HepG2 (cell line): ENCODE measurements around the gene SLC19A1. TPM values are rescaled to one million over a fixed set of nuclear protein-coding genes. Genes with fewer than 3 reads are reported as not detected.

Source experiments
- HMGXB4 ChIP-seq, 2 experiments: sonication (generic) in 1 of 2; formaldehyde crosslinking in 1 of 2; IDR thresholded peaks; 2 replicates each; pipeline versions ENCODE4 v1.4.0 to v1.6.1; 2018 to 2020; ENCODE audit warnings: missing genetic modification reagents in 2 of 2, borderline replicate concordance in 1 of 2, low read depth in 1 of 2, mild to moderate bottlenecking in 1 of 2, missing biosample characterization in 1 of 2
- ZBED4 ChIP-seq: sonication (generic); formaldehyde crosslinking; IDR thresholded peaks from 2 replicates; pipeline ENCODE4 v1.4.0; 2020; ENCODE audit warnings: missing genetic modification reagents, borderline replicate concordance
- ZBTB37 ChIP-seq: sonication (generic); formaldehyde crosslinking; IDR thresholded peaks from 2 replicates; pipeline ENCODE4 v1.4.0; 2020; ENCODE audit warnings: mild to moderate bottlenecking, missing genetic modification reagents
- ZBTB38 ChIP-seq: sonication (generic); formaldehyde crosslinking; IDR thresholded peaks from 2 replicates; pipeline ENCODE4 v1.5.1; 2020; ENCODE audit warnings: mild to moderate bottlenecking, missing genetic modification reagents
- polyA plus RNA-seq, 8 experiments: library from polyadenylated mRNA; depleted of rRNA in 3 of 8; stranded (reverse) in 7 of 8; unstranded in 1 of 8; fragments of >200 nt; fragmentation: Illumina TruSeq in 4 of 8; extraction: Trizol in 4 of 8; gene quantifications; 2 replicates each; pipeline versions ENCODE4 v1.2.1 to v1.2.3, GENCODE V29; 2011 to 2016; ENCODE audit warnings: low read depth in 4 of 8, missing spikeins in 1 of 8, mixed read lengths in 1 of 8; ENCODE audit not compliant: insufficient read depth in 1 of 8
- total RNA-seq, 5 experiments: library from RNA; depleted of rRNA; stranded (reverse); fragments of >200 nt; fragmentation: Illumina TruSeq; extraction: Trizol; gene quantifications; 2 replicates each; pipeline ENCODE4 v1.2.3, GENCODE V29; 2016; ENCODE audit warnings: low read depth in 1 of 5
- TF ChIP-seq, protein P1 (sequence below): sonication (generic); formaldehyde crosslinking; IDR thresholded peaks from 2 replicates; pipeline ENCODE4 v1.4.0; 2020; ENCODE audit warnings: missing genetic modification reagents
- TF ChIP-seq, protein P2 (sequence below): sonication (generic); formaldehyde crosslinking; IDR thresholded peaks from 2 replicates; pipeline ENCODE4 v1.5.0; 2020; ENCODE audit warnings: mild to moderate bottlenecking, missing genetic modification reagents, borderline replicate concordance

The SLC19A1 gene
- total and polyA plus RNA-seq, 2 of the 13 experiments (the other 11 are each of a cell fraction or from before 2014, with no cell fraction given) = 21.8 to 23.0 TPM

DNA sequence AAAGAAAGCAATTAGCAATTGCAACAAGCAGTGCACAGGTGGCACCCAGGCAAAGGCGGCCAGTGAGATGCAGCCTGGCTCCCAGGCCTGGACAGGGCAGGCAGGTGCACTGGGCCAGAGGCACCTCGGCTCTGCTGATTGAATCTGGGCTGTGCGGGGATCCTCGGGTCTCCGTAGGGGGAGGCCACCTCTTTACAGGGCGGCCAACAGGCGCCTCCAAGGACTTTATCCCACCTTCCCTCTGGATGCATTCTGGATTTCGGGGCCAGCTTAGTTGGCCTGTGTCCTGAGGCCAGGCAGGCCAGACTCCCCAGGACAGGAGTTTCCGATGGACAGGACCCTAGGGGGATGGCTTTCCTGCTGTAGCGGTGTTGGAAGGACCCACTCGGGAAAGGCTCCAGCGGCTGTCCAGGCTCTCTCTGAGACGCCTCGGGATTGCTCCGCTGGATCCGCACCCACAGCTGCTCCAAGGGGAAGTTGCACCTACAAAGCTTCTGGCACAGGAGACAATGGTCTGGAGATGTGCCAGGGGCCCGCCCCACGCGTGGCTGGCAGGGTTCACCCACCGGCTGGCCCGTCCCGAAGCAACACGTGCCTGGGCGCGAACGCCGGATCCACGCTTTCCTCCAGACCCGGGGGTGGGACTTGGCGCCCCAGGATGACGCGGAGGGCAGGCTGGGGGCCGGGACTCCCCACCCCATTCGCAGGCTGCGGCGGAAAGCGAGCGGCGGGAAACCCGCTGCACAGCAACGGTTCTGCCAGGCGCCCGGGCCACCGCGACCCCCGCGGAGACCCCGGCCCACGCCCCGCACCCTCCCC lies 810 bp downstream of the SLC19A1 start (continued):
- TF ChIP-seq ZBED4 = no peak
- TF ChIP-seq ZBTB38 (CRISPR knock-in tag) = no peak
- peak; percentile 26 to 42; a peak in 2 of 4 replicates for TF ChIP-seq HMGXB4 (CRISPR knock-in tag; IDR thresholded peaks at IDR 0.05; ENCODE audit: borderline replicate concordance in 1 of 2, low read depth in 1 of 2)
- TF ChIP-seq, protein P1, sequence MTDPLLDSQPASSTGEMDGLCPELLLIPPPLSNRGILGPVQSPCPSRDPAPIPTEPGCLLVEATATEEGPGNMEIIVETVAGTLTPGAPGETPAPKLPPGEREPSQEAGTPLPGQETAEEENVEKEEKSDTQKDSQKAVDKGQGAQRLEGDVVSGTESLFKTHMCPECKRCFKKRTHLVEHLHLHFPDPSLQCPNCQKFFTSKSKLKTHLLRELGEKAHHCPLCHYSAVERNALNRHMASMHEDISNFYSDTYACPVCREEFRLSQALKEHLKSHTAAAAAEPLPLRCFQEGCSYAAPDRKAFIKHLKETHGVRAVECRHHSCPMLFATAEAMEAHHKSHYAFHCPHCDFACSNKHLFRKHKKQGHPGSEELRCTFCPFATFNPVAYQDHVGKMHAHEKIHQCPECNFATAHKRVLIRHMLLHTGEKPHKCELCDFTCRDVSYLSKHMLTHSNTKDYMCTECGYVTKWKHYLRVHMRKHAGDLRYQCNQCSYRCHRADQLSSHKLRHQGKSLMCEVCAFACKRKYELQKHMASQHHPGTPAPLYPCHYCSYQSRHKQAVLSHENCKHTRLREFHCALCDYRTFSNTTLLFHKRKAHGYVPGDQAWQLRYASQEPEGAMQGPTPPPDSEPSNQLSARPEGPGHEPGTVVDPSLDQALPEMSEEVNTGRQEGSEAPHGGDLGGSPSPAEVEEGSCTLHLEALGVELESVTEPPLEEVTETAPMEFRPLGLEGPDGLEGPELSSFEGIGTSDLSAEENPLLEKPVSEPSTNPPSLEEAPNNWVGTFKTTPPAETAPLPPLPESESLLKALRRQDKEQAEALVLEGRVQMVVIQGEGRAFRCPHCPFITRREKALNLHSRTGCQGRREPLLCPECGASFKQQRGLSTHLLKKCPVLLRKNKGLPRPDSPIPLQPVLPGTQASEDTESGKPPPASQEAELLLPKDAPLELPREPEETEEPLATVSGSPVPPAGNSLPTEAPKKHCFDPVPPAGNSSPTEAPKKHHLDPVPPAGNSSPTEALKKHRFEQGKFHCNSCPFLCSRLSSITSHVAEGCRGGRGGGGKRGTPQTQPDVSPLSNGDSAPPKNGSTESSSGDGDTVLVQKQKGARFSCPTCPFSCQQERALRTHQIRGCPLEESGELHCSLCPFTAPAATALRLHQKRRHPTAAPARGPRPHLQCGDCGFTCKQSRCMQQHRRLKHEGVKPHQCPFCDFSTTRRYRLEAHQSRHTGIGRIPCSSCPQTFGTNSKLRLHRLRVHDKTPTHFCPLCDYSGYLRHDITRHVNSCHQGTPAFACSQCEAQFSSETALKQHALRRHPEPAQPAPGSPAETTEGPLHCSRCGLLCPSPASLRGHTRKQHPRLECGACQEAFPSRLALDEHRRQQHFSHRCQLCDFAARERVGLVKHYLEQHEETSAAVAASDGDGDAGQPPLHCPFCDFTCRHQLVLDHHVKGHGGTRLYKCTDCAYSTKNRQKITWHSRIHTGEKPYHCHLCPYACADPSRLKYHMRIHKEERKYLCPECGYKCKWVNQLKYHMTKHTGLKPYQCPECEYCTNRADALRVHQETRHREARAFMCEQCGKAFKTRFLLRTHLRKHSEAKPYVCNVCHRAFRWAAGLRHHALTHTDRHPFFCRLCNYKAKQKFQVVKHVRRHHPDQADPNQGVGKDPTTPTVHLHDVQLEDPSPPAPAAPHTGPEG (CRISPR knock-in tag) = 0 out of 2 replicates have a peak, but pooled peaks have one; percentile 40
- TF ChIP-seq, protein P2, sequence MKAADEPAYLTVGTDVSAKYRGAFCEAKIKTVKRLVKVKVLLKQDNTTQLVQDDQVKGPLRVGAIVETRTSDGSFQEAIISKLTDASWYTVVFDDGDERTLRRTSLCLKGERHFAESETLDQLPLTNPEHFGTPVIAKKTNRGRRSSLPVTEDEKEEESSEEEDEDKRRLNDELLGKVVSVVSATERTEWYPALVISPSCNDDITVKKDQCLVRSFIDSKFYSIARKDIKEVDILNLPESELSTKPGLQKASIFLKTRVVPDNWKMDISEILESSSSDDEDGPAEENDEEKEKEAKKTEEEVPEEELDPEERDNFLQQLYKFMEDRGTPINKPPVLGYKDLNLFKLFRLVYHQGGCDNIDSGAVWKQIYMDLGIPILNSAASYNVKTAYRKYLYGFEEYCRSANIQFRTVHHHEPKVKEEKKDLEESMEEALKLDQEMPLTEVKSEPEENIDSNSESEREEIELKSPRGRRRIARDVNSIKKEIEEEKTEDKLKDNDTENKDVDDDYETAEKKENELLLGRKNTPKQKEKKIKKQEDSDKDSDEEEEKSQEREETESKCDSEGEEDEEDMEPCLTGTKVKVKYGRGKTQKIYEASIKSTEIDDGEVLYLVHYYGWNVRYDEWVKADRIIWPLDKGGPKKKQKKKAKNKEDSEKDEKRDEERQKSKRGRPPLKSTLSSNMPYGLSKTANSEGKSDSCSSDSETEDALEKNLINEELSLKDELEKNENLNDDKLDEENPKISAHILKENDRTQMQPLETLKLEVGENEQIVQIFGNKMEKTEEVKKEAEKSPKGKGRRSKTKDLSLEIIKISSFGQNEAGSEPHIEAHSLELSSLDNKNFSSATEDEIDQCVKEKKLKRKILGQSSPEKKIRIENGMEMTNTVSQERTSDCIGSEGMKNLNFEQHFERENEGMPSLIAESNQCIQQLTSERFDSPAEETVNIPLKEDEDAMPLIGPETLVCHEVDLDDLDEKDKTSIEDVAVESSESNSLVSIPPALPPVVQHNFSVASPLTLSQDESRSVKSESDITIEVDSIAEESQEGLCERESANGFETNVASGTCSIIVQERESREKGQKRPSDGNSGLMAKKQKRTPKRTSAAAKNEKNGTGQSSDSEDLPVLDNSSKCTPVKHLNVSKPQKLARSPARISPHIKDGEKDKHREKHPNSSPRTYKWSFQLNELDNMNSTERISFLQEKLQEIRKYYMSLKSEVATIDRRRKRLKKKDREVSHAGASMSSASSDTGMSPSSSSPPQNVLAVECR (CRISPR knock-in tag) = peak; percentile 85
- TF ChIP-seq ZBTB37 (CRISPR knock-in tag) = no peak
